Ovary (tissue), 3 donors: Measurements from ENCODE around the gene PRMT2.

Source experiments
- CTCF ChIP-seq, 3 donors: fragments of 450-650 bp in 2 of 3; fragments of 200-600 bp in 1 of 3; IDR thresholded peaks; one replicate each; pipeline versions ENCODE4 v1.5.1 to v1.8.0; 2016 to 2022; ENCODE audit warnings: antibody characterized with exemption in 3 of 3, mild to moderate bottlenecking in 1 of 3
- EP300 ChIP-seq: sonication (generic); formaldehyde crosslinking; IDR thresholded peaks from one replicate; pipeline ENCODE4 v1.6.1; 2017; ENCODE audit warnings: antibody characterized with exemption
- POLR2A ChIP-seq: fragments of 450-650 bp; IDR thresholded peaks from one replicate; pipeline ENCODE4 v1.6.1; 2017; ENCODE audit warnings: antibody characterized with exemption, mild to moderate bottlenecking, moderate library complexity
- donor health status: DM: no; HTN: no; CAD: no.

- TF ChIP-seq CTCF (IDR thresholded peaks at IDR 0.05) (no peak), POLR2A (no peak), EP300 (no peak)
Observed at GRCh38 chr21:46663754-46664153, 28.3 kb downstream of the PRMT2 start.
